GM11168 (cell line): ENCODE measurements around the gene PTRH1.

ENCODE experiments used
- in situ Hi-C: fragments of 300-500 bp; cut with MboI; formaldehyde crosslinking; loops from one replicate; pipeline ENCODE4 v1.12.0; 2022; ENCODE audit warnings: low sequenced_read_pairs; ENCODE audit not compliant: unreplicated experiment

PTRH1 gene

GRCh38 chr9:127742435-127743088 lies 27.1 kb upstream of the PTRH1 start:
- in situ Hi-C loops = no loop called here

- in situ Hi-C loops = no loop called here
These were observed 26.5 kb upstream of the PTRH1 start for GRCh38 chr9:127741831-127742434.

DNA sequence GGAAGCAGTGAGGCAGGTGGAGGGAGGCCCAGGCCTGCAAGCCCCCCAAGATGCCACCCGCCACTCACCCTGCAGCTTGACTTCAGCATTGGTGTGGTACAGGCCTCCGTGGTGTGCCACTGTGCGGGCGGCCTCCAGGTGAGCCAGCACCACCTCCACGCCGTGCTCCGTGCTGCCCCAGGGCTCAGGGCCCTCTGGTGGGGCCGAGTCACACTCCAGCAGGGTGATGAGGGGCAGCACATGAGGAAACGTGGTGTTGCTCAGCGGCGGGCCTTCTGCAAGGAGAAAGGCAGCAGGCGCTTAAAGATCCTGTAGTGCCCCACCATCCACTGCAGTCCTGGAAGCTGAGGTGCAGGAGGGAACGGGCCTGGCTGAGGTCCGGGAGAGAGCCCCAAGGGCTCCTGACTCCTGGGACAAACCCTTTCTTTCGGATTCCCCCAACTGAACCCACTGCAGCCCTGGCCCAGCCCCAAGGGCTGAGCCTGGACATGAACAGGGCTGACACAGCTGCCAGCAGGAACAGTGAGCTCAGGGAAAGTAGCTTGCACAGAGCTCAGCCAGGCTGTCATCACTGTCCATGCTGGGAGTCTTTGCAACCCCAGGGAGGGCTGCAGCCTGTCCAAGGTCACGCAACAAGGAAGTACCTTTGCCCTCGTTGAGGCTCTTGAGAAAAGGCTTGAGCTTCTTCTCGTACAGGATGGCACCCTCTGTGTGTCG lies 24.3 kb upstream of the PTRH1 start:
- in situ Hi-C loops = no loop called here

GRCh38 chr9:127738666-127739065 lies 23.2 kb upstream of the PTRH1 start:
- in situ Hi-C loops = no loop called here

DNA sequence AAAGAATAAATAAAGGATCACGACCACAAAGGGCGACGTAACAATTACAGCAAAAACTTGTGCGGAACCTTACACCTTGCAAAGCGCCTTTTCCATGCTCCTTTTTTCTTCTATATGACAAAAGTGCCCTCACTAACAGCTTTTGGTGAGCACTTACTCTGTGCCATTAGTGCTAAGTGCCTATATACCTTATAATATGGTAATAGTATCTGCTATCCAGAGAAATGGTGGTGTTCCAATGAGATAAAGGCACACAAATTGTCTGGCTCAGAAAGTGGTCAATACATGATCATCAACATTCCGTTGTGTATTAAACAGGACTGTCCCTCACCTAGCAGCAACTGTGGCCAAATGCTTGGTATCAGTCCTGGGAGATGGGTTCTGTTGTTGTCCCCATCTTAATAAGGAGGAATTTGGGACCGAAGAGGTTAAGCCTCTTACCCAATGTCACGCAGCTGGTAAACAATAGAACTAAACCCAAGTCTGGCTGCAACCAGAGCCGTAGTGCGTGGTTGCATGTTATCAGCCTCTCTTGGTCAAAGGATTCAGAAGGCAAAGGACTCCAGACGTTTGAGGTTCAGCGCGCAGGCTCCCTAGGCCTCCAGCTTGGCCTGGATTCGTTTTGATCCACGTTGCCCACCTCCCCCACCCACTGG lies 20.2 kb upstream of the PTRH1 start:
- in situ Hi-C loops = no loop called here

- in situ Hi-C loops = no loop called here
These were observed 19.5 kb upstream of the PTRH1 start, which contains the start of gene TOR2A for GRCh38 chr9:127734747-127735529. TSS of gene TOR2A (minus strand) at chr9:127735294. CDS start at chr9:127735270, 24 bp downstream.

GRCh38 chr9:127734247-127734746 lies 18.8 kb upstream of the PTRH1 start:
- in situ Hi-C loops = no loop called here

- in situ Hi-C loops = no loop called here
These were observed 18.2 kb upstream of the PTRH1 start for GRCh38 chr9:127733614-127734013.

DNA sequence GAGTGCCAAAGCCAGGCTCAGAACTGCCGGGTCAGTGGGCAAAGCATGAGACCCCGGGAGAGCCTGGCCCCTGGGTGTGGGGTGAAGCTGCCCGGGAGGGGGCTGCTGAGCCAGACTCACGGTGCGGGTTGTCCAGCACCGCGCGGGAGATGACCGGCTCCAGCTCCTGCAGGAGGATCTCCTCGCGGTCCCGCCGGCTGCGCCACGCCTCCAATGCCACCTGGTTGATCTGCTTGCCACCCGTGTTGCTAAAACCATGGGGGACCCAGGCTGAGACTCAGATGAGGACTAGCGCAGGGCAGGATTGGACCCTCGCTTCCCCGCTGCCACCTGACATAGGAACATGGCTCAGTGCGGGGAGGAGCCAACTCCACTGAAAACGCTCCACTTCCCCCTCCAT lies 17.0 kb upstream of the PTRH1 start:
- in situ Hi-C loops = no loop called here

DNA sequence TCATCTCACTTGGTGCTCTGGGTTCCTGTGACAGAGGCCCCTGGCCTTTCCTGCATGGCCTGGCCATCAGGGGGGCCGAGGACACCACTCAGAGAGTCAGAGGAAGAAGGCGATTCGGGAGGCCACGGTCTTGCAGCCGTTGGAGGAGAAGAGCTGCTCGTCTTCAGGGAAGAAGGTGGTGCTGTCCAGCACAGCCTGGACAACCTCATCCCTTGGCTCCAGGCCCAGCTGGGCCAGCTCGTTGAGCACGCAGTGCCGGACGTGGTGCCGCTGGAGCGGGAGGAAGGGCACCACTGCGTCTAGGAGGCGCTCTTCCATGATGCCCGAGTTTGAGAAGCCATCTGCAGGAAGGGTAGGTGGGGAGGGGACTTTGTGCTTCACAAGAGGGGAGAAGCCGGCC lies 16.5 kb upstream of the PTRH1 start:
- in situ Hi-C loops = no loop called here

GRCh38 chr9:127730799-127731410 lies 15.4 kb upstream of the PTRH1 start:
- in situ Hi-C loops = no loop called here

DNA sequence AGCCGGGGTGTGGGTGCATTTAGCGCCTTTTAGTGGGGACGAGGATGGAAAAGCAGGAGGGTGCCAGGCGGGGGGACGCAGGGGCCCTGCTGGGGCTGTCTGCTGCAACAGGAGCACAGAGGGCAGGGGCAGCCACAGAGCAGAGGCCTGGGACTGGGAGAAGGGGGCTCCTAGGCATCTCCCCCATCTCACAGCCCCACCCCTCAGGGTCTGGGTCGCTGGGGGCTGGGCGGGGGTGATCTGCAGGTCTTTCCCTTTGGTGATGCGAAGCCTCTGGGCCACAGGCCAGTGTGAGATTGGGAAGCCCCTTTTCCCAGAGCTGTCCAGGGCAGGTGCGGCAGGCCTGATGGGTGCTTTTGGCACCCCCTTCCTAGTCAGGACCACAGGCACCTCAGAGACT lies 14.8 kb upstream of the PTRH1 start:
- in situ Hi-C loops = no loop called here

GRCh38 chr9:127729522-127730256 lies 14.2 kb upstream of the PTRH1 start:
- in situ Hi-C loops = no loop called here

GRCh38 chr9:127728808-127729207 lies 13.3 kb upstream of the PTRH1 start:
- in situ Hi-C loops = no loop called here

DNA sequence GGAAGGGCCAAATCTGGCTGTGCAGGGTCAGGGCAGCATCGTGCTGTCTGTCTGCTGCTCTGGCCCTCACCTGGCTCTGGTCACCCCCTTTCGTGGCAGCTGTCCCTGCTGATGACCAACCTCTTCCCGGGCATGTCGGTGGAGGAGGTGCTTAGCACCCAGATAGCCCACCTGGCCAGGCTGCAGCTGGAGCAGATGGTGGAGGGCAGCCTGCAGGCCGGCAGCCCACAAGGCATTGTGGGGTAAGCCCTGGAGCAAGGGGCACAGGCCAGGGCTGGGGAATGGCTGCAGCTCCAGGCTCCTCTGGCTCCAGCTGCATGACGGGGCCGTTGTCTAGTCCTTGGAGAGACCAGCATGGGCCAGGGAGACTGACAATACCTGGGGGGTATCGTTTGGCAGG lies 11.4 kb upstream of the PTRH1 start:
- in situ Hi-C loops = no loop called here

- in situ Hi-C loops = no loop called here
These were observed 8.5 kb upstream of the PTRH1 start for GRCh38 chr9:127724012-127724411.

DNA sequence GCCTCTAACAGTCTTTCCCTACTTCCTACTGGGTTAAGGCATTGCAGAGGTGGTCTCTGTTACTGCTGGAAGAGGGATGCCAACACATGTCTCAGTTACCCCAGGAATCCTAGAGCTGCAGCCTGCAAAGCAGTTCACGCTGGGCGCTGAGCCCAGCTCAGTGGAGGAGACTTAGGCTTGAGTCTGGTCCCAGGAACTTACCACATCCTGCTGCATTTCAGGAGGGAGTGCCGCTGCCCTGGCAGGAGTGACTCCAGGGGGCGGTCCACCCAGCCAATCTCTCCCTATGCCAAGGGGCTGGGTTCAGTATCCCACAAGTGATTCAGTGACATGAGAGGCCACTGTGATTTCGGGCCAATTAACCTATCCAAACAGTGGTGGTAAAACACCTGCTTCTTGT lies 8.0 kb upstream of the PTRH1 start:
- in situ Hi-C loops = no loop called here

DNA sequence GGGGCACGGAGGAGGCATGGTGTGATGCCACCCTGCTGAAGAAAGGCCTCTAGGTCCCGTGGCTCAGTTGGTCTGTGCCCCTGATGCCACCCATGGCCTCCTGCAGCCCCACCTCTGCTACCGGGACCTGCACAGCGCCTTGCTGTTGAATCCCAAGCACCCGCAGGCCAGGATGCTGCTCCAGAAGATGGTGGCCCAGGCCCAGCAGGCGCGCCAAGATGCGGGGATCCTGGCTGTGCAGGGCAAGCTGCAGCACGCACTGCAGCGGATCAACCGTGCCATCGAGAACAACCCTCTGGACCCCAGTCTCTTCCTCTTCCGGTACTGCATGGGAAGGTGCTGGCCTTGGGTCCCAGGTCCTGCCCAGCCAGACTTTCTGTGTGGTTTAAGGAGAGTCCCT lies 7.5 kb upstream of the PTRH1 start:
- in situ Hi-C loops = no loop called here
